NCI-H2107 treated with DMSO at 0.1 percent for 48 hours (cell line): Measurements from ENCODE around the gene ZNF296.
"Not testable (repeated sequence)": the region's sequence is repeated elsewhere in the genome, so short reads cannot be mapped to it uniquely, and the experiment has no call there.

Experiments
- DNase-seq: peaks from one replicate; lab custom pipeline; 2025; ENCODE audit not compliant: unreplicated experiment; lab: John Stamatoyannopoulos, UW

ZNF296 gene

DNA sequence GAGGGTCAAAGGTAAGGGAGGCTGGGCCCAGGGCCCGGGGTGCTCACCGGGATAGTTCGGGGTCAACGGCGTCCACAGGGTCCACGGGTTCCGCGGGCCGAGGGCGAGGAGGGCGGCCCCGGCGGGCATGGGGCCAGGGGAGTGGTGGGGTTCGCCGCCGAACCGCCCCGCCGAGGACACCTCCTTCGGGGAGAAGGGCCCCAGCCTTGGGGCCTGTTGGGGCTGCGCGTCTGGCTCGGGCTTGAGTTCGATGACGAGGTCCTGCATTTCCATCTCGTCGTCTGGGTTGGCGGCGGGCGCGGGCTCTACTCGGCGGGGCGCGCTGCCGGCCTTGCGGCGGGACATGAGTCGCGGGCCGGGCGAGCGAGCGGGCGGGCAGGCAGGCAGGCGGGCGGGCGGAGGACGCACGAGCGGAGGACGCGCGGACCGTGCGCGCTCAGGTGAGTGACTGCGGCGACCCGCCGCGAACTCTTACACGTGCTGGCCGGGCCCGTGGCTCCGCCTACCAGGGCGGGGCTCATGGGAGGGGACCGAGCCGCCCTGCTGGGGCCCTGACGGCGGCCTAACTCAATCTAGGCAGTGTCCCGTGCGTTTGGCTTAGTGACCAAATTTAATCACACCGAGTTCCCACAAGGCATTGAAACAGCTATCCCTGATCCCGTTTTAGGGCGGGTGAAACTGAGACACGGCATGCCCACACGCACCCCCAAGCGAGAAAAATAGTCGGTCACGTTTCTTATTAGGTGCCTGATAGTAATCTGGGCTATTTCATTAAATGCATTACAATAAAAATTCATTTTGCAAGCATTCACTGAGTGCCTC, at the start of gene ZNF296:
Gene ZNF296, minus strand, starts transcription at position 450 of the 822 bp plus-strand sequence. Its CDS starts 105 bp downstream, at position 345.
- DNase-seq, result no peak

DNA sequence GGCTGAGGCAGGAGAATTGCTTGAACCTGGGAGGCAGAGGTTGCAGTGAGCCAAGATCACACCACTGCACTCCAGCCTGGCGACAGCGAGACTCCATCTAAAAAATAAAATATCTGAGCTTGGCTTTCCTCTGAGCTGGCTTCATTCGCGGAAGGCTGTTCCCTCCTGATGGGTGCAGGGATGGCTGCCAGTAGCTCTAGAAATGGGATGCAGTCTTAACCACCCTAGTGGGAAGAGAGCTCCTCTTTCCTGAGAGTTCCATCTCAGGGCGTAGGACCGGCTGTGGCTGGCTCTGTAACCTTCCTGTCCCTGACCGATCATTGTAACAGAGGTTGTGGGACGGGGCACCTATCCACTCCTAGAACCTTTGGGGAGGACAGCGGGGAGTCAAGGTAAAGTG, 49.1 kb upstream of the ZNF296 start:
- no peak for DNase-seq

DNA sequence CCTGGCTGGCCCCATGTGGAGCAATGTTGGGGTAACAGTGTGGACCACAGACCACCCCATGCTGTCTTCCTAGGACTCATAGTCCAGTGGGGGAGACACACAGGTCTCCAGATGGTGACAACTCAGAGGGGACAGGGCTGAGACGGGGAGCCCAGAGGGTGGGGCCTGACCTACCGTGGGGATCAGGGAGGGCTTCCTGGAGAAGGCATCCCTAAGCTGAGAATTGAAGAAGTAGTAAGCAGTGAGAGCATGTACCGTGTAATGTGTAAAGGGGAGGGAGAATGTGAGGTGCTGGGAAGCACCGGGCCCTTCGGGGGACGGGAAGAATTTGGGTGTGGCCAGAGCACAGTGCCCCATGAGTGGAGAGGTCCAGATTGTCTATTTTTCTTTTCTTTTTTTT, 47.7 kb upstream of the ZNF296 start:
- no peak for DNase-seq

DNA sequence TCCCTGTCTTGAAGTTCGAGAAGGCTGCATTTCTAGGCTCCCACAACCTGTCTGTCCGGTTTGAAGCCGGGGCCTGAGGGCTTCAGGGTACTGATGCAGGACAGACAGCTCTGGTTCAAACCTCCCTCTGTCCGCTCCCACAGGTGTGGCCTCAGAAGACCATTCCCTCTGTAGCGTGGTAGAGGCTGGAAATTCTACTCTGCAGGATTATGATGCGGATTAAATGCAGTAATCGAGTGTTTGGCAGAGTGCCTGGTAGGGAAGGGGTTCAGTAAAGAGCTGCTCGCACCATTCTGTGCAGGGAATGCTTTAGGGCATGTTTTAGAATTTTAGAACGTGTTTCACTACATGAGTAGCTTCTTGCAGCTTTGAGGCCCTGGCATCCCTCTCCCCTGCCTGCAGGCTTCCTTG, 47.2 kb upstream of the ZNF296 start:
- no peak for DNase-seq

DNA sequence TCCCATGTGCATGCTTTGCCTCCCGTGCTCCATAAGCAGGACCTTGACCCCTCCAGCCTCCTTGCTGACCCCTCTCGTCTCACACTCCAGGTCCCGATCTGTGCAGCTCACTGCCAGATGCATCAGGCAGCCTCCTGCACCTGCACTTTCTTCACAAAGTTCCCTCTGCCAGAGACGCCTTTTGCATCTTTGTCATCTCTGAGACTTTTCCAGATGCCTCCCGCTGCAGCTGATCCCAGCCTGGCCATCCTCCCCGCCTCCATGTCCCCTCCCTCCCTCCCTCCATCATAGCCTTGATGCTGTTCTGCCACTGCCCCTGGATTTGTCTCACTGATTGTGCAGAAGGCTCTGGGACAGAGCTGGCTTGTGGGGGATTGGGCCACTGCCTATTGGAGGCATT, 46.6 kb upstream of the ZNF296 start:
- DNase-seq, result no peak

DNA sequence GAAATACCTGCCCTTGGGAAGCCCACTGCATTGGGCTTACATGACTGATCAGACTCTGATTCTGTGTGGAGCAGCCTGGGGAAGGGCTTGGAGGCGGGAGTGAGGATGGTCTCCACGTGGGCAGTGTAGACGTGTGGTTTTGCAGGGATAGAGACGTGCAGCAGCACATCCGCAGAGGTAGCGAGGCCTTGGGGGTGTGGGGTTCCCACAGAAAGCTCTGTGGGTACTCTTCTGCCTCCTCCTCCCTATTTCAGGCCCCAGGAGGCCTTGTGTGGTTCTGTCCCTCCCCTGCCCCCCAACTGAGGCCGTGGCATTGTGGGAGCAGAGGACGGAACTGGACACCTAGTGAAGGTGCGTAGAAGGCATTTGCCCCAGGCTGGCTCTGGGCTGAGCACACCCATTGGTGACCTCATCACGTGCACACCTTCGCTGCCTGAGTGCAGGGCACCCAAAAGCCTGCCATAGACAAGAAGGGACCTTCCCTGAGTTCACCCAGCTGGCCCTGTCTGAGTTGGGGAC, 45.6 kb upstream of the ZNF296 start:
- no peak for DNase-seq

DNA sequence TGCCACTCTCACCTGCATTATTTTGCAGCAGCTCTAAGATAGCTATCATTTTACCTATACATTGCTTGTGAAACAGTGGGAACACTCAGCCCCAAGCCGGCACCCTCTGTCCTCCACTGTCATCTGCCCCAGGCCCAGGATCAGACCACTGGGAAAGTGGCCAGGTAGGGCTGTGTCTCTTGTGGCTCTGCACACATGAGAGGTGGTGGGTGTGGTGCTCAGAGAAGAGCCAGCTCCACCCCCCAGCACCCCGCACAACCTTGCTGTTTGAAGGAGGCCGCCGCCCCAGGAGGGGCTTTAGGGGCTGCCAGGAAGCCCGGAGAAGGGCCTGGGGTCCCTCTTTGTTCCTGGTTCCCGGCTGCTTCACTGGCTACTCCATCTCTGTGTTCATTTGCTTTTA, 43.3 kb upstream of the ZNF296 start:
- no peak for DNase-seq

DNA sequence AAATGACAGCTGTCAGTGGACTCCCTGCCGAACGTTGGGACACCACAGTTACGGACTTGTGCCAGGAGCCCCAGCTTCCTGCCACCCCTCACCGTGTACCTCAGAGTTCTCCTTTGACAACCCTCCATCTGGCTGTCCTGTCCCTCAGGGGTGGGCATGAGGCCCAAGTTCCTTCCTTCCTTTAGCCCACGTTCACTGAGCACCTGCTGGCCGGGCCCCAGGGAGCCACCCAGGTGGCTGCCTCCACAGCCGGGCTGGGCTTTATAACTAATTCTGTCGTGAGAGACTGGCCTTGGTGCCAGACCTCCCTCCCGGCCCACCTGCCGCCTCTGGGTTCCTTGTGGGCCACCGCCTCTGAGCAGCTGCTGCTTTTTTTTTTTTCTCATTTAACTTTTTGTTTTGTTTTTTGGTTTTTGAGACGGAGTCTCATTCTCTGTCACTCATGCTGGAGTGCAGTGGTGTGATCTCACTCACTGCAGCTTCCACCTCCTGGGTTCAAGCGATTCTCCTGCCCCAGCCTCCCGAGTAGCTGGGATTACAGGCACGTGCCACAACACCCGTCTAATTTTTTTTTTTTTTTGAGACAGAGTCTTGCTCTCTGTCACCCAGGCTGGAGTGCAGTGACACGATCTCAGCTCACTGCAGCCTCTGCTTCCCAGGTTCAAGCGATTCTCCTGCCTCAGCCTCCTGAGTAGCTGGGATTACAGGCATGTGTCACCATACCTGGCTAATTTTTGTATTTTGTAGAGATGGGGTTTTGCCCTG, 42.5 kb upstream of the ZNF296 start:
- DNase-seq, result peak; percentile 54

DNA sequence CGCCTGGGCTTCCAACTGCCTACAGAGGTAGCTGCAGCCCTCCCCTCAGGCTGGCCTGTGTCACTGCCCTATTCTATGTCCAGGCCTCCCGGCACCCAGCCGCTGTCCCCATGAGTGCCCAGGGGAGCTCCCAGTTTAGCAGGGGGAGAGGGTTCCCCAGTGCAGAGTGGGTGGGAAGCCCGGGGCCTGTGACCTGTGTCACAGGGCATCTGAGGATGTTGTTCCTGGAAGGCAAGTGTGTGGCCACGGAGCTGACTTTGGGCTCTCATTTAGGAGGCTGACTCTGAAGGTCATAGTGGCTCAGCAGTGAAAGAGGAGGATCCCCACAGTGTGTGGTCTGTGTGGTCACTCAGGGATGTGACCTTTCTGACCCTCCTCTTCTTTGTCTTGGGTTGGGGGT, 41.8 kb upstream of the ZNF296 start:
- no peak for DNase-seq

DNA sequence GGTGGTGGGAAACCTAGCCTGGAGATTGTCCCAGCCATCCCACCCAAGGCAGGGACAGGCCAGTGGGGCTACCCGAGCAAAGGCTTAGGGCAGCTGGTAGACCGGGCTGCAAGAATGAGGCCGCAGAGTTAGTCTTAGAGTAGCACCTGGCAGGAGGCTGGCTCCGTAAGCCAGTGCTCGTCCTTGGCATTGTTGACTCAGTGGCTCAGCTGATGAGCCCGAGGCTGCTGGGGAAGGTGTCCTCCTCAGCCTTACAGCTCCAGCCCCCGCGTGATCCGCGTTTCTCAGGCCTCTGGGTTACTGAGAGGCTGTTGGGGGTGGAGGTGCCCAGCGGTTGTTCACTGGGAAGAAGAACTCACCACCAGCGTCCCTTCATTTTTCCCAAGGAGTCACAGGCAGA, 41.4 kb upstream of the ZNF296 start:
- peak; percentile 28 for DNase-seq

DNA sequence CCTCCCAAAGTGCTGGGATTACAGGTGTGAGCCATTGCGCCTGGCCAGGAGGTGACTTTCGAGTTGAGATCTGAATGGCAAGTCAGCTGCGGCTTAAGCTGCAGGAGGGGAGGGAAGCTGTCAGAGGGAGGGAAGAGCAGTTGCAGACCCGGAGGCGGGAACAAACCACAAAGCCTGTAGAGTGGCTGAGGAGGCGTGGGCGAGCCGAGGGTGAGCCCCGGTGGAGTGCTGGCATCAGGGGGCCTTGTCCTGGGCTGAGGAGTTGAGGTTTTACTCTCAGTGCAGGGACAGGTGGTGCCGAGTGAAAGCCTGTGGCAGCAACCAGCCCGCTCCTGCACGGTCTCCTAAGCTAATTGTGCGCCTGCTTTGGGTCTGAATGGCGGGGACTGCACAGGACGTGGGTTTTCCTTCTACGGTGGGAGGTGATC, 40.9 kb upstream of the ZNF296 start:
- DNase-seq, result peak; percentile 90

DNA sequence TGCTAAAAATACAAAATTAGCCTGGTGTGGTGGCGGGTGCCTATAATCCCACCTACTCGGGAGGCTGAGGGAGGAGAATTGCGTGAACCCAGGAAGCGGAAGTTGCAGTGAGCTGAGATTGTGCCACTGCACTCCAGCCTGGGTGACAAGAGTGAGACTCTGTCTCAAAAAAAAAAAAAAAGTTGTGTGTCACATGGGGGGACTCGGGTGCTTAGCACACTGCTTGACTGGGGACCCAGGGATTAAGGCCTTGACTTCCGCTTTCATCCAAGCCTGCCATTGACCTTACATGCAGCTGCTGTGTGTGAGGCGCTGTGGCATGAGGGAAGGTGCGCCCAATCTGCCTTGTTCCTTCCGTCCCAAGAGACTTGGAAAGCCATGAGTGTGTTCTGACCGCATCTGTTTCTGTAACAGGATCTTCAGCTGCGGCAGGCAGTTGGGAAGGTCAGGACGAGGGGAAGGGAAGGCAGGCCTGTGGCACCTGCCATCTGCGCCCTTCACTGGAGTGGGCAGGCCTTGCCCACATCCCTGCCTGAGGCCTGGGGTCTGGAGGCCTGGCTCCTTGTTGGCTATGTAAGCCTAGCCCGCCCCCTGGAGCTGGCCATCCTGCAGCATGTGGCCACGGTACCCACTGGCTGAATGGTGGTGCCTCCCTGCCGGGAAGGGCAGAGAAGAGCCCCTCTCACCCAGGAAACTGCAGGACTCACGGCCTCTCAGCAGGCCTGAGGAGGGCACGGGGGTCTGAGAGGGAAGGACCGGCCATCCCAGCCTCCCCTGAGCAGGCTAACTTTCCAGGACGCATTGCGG, 39.7 kb upstream of the ZNF296 start:
- peak; percentile 97 for DNase-seq

DNA sequence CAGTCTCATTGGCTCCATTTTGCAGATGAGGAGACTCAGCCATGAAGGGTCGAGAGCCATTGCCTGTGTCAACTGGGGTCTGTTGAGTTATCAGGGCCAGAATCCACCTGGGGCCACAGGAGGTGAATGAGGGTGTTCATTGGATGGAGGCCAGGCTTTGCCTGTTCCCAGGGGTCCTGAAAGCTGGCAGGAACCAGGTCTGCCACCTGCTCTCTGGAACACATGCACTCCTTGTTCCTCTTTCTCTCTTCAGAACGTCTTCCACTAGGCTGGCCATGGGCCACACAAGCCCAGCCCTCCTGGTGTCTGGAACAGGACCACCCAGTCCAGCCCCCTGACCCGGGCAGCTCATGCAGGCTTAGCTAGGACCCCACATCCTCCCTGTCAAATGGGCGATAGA, 37.8 kb upstream of the ZNF296 start:
- DNase-seq, result peak; percentile 61

DNA sequence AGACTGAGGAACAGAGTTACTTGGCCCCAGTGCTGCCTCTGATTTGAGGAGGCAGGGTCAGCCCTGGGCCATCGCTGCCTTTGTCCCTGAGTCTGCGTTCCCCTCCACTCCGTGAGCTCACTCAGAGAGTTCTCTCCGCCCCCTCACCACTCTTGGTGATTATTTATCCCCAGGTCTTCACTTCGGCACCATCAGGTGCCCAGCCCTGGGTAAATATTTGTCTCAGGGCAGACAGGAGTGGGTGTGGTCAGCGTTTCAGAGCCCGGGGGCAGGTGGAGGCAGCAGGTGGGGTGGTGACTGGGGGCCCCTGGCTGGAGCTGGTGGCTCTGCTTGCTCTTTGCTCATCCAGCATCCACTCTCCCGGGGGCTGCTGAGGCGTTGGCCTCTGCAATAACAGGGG, 37.4 kb upstream of the ZNF296 start:
- peak; percentile 79 for DNase-seq

DNA sequence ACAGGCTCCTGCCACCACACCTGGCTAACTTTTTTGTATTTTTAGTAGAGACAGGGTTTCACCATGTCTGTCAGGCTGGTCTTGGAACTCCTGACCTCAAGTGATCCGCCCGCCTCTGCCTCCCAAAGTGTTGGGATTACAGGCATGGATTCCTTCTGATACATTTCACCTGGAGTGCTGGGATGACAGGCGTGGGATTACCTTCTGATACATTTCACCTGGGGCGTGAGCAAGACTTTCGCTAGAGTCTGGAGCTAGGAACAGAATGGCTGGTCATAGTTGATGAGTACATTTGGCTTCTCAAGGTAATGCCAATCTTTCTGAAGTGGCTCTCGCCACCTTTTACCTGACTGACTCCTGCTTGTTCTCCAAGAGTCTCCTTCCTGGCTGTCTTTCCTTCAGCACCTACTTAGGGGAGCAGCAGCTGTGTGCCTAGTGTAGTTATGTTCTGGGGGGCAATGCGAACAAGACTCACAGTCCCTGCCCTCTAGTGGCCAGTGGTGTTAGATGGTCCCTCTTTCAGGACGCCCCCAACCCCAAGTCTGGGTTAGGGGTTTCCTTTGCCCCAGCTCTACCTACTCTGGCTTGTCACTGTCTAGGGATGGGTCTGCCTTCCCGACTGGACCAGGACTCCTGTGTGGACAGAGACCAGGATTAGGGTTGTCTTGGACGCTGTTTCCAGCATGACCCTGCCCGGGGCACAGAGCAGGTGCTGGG, 36.0 kb upstream of the ZNF296 start:
- DNase-seq, result no peak

DNA sequence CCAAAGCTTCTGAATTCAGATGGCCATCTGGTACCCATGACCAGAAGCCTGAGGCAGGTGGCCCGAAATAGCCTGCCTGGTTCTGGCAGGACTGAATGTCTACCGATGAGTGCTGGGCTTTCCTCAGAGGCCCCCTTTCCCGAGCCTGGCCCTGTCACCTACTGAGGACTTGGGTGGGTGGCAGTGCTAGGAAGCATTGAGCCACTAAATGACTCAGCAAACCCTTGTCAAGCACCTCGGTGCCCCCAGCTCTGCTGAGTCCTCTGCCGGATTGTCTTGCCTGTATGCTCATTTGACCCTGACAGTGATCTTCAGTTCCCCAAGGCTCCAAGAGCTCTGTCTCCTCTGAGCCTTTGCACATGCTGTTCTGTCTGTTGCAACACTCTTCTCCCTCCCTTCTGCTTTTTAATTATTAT, 34.6 kb upstream of the ZNF296 start:
- no peak for DNase-seq

DNA sequence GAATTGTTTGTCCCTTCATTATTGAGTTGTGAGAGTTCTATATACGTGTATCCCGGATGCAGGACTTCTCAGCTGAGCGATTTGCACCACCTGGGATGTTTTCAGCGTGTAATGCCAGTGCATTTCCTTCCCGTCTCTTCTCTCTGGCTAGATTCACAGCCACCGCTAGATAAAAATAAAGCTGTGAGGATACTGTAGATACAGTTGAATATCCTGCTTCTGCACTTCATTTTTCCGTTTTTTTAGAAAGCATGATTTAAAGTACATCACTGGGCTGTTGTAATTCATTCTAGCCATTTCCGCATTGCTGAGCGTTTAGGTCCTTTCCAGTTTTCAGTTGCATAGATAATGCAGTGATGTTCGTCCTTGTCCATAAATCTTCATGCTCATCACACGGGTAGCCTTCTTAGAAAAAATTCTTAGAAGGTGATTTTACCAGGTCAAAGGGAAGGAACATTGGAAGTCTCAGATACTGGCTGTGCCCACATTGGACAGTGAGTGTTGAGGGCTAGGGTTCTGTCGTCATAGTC, 31.4 kb upstream of the ZNF296 start:
- no peak for DNase-seq

DNA sequence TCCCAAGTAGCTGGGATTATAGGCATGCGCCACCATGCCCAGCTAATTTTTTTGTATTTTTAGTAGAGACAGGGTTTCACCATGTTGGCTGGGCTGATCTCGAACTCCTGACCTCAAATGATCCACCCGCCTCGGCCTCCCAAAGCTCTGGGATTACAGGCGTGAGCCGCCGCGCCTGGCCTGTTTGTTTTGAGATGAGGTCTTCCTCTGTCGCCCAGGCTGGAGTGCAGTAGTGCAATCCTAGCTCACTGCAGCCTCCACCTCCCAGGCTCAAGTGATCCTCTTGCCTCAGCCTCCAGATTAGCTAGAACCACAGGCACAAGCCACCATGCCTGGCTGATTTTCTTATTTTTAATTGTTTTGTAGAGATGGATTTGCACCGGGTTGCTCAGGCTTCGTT, 30.1 kb upstream of the ZNF296 start:
- not testable (repeated sequence) for DNase-seq

DNA sequence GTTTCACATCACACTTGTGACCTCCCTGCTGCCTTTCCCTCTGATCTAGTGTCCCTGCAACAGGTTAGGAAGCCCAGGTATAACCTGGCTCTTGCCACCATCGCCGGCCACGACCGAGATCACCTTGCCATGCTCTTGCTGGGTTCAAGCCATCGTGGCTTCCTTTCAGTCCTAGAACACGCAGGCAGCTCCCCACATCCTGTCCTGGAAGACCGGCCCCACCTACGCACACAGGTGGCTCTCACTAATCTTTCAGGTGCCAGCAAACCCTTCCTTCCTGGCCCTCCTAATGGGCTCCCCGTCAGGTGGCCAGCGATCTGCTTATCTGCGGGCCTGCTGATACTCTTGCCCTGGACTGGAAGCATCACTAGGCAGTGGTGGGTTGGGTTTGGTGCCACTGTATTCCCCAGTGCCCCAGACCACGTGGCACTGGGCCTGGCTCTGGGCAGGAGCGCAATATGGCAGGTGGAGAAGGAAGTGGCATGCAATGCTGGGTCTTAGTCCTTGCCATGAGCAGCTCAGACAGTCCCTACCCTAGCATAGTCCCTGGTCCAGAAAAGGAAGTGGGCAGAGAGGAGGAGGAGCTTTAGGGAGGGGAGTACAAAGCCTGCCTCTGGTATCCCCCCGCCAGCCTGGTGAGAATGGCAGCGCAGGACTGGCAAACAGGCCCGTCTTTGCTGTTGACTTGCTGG, 28.5 kb upstream of the ZNF296 start:
- no peak for DNase-seq
